HFF-Myc (cell line): Measurements from ENCODE around the gene IRX2.

Source experiments
- DNase-seq: peaks from one replicate; pipeline ENCODE4 v3.0.0-alpha.2; 2011; ENCODE audit warnings: low read depth; ENCODE audit errors: extremely low read depth
- H3K4me3 ChIP-seq: replicated peaks from 2 replicates; pipeline ENCODE4 v1.5.1; 2011; ENCODE audit warnings: low read depth, mild to moderate bottlenecking, control low read depth, low read length
- CTCF ChIP-seq: IDR thresholded peaks from 2 replicates; pipeline ENCODE4 v1.5.1; 2012; ENCODE audit warnings: mild to moderate bottlenecking, low read depth, low read length, control low read depth; ENCODE audit errors: missing control alignments

The IRX2 gene

GRCh38 chr5:2719332-2719731 is 32.1 kb downstream of the IRX2 start:
- no peak for DNase-seq
- TF ChIP-seq CTCF = no peak
- no peak overlapping the region for H3K4me3 ChIP-seq

GRCh38 chr5:2718115-2718514 is 33.4 kb downstream of the IRX2 start:
- TF ChIP-seq CTCF = no peak
- no peak overlapping the region for H3K4me3 ChIP-seq
- no peak for DNase-seq

GRCh38 chr5:2715856-2716255 is 35.6 kb downstream of the IRX2 start:
- DNase-seq = no peak
- no peak for TF ChIP-seq CTCF
- H3K4me3 ChIP-seq = no peak overlapping the region

GRCh38 chr5:2714805-2715204 is 36.7 kb downstream of the IRX2 start:
- no peak for DNase-seq
- H3K4me3 ChIP-seq = no peak overlapping the region
- no peak for TF ChIP-seq CTCF

- H3K4me3 ChIP-seq = no peak overlapping the region
- no peak for TF ChIP-seq CTCF
- no peak for DNase-seq
Measured at GRCh38 chr5:2714026-2714425, 37.5 kb downstream of the IRX2 start.

- H3K4me3 ChIP-seq = no peak overlapping the region
- no peak for TF ChIP-seq CTCF
- DNase-seq = no peak
Measured at GRCh38 chr5:2711446-2712425, 39.7 kb downstream of the IRX2 start.
